ENCODE data around the gene IGFBP6. TPM values are rescaled to one million over a fixed set of nuclear protein-coding genes. Genes with fewer than 3 reads are reported as not detected.

Gene IGFBP6
- total and polyA plus RNA-seq, 2 donors = 10.0 to 27.4 TPM

- Histone ChIP-seq H3K27me3 (ENCODE audit: control insufficient read depth in 2 of 2, insufficient read depth in 1 of 2, low read length in 1 of 2) (no peaks in the 10 kb centered on the region), H3K9me3 (ENCODE audit: control insufficient read depth in 2 of 2, insufficient read depth in 1 of 2, low read length in 1 of 2) (peaks cover 0 to 14% of the 10 kb centered on the region in 2 donors), H3K36me3 (ENCODE audit: control insufficient read depth in 2 of 2, insufficient read depth in 2 of 2, low read length in 1 of 2) (no peaks in the 10 kb centered on the region), H3K4me3 (ENCODE audit: low read length in 2 of 2) (no peak overlapping the region), H3K27ac (ENCODE audit: low read depth in 1 of 2, low read length in 1 of 2) (no peak overlapping the region), H3K4me1 (ENCODE audit: control insufficient read depth in 2 of 2, insufficient read depth in 2 of 2, low read length in 2 of 2) (no peaks in the 10 kb centered on the region)
- no peak for DNase-seq (ENCODE audit: low read depth in 6 of 9, low spot score in 9 of 9)
- WGBS = 96% methylated on average over 4 of the region's 4 CpGs
Measured at GRCh38 chr12:53143355-53143754, 45.9 kb downstream of the IGFBP6 start.

DNA sequence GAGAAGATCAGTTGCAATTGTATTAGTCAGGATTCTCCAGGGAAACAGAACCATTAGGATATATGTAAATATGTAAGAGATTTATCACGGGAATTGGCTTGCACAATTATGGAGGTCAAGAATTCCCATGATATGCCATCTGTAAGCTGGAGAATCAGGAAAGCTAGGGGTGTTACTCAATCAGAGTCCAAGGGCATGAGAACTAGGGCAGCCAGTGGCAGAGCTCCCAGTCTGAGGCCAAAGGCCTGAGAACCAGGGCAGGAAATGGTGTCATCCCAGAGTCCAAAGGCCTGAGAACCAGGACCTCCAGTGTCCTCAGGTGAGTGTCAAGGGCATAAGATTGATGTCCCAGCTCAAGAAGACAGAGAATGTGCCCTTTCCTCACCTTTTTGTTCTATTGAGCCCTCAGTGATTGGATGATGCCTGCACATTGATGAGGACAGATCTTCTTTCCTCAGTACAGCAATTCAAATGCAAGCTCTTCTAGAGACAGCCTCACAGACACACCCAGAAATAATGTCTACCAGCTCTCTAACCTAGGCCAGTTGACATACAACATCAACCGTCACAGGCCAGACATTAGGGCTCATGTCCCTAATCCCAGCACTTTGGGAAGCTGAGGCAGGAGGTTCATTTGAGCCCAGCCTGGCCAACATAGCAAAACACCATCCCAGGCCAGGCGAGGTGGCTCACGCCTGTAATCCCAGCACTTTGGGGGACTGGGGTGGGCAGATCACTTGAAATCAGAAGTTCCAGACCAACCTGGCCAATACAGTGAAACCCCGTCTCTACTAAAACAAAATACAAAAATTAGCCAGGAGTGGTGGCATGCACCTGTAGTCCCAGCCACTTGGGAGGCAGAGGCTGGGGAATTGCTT, 48.2 kb downstream of the IGFBP6 start:
- H3K4me1 ChIP-seq (ENCODE audit: control insufficient read depth in 2 of 2, insufficient read depth in 2 of 2, low read length in 2 of 2) = no peaks in the 10 kb centered on the region
- H3K4me3 ChIP-seq (ENCODE audit: low read length in 2 of 2) = no peak overlapping the region
- H3K36me3 ChIP-seq (ENCODE audit: control insufficient read depth in 2 of 2, insufficient read depth in 2 of 2, low read length in 1 of 2) = no peaks in the 10 kb centered on the region
- no peaks in the 10 kb centered on the region for H3K9me3 ChIP-seq (ENCODE audit: control insufficient read depth in 2 of 2, insufficient read depth in 1 of 2, low read length in 1 of 2)
- H3K27me3 ChIP-seq (ENCODE audit: control insufficient read depth in 2 of 2, insufficient read depth in 1 of 2, low read length in 1 of 2) = no peaks in the 10 kb centered on the region
- 96% methylated on average over 5 of the region's 5 CpGs for WGBS
- DNase-seq (ENCODE audit: low read depth in 6 of 9, low spot score in 9 of 9) = no peak
- H3K27ac ChIP-seq (ENCODE audit: low read depth in 1 of 2, low read length in 1 of 2) = no peak overlapping the region

GRCh38 chr12:53147181-53147580, 49.7 kb downstream of the IGFBP6 start:
- Histone ChIP-seq H3K4me1 (ENCODE audit: control insufficient read depth in 2 of 2, insufficient read depth in 2 of 2, low read length in 2 of 2) (no peaks in the 10 kb centered on the region), H3K27ac (ENCODE audit: low read depth in 1 of 2, low read length in 1 of 2) (no peak overlapping the region), H3K4me3 (ENCODE audit: low read length in 2 of 2) (no peak overlapping the region), H3K36me3 (ENCODE audit: control insufficient read depth in 2 of 2, insufficient read depth in 2 of 2, low read length in 1 of 2) (no peaks in the 10 kb centered on the region), H3K27me3 (ENCODE audit: control insufficient read depth in 2 of 2, insufficient read depth in 1 of 2, low read length in 1 of 2) (no peaks in the 10 kb centered on the region), H3K9me3 (ENCODE audit: control insufficient read depth in 2 of 2, insufficient read depth in 1 of 2, low read length in 1 of 2) (no peaks in the 10 kb centered on the region)
- 96% methylated on average over 5 of the region's 5 CpGs for WGBS
- no peak for DNase-seq (ENCODE audit: low read depth in 6 of 9, low spot score in 9 of 9)

- Histone ChIP-seq H3K4me1 (ENCODE audit: control insufficient read depth in 2 of 2, insufficient read depth in 2 of 2, low read length in 2 of 2) (no peaks in the 10 kb centered on the region), H3K27ac (ENCODE audit: low read depth in 1 of 2, low read length in 1 of 2) (no peak overlapping the region), H3K9me3 (ENCODE audit: control insufficient read depth in 2 of 2, insufficient read depth in 1 of 2, low read length in 1 of 2) (no peaks in the 10 kb centered on the region), H3K27me3 (ENCODE audit: control insufficient read depth in 2 of 2, insufficient read depth in 1 of 2, low read length in 1 of 2) (no peaks in the 10 kb centered on the region), H3K4me3 (ENCODE audit: low read length in 2 of 2) (no peak overlapping the region), H3K36me3 (ENCODE audit: control insufficient read depth in 2 of 2, insufficient read depth in 2 of 2, low read length in 1 of 2) (no peaks in the 10 kb centered on the region)
- no peak for DNase-seq (ENCODE audit: low read depth in 6 of 9, low spot score in 9 of 9)
- WGBS = 94% methylated on average over 15 of the region's 15 CpGs
Measured at GRCh38 chr12:53147653-53148052, 50.2 kb downstream of the IGFBP6 start.

DNA sequence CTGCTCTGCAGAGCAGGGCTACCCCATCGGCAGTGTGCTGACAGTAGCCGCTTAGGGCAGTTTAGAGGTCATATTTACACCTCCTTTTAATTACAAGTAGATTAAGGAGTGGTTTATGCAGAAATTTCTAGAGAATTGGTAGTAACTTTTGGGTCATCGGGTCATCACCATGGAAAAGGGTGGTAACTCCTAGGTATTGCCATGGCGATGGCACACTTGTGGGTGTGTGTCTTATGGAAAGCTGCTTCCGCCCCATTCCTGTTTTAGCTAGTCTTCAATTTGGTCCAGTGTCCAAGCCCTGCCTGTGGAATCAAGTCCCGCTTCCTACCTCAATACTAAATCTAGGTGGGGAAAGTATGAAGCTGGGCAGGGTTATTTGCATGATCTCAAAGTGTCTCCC, 53.6 kb downstream of the IGFBP6 start:
- Histone ChIP-seq H3K9me3 (ENCODE audit: control insufficient read depth in 2 of 2, insufficient read depth in 1 of 2, low read length in 1 of 2) (no peaks in the 10 kb centered on the region), H3K4me1 (ENCODE audit: control insufficient read depth in 2 of 2, insufficient read depth in 2 of 2, low read length in 2 of 2) (no peaks in the 10 kb centered on the region), H3K4me3 (ENCODE audit: low read length in 2 of 2) (no peak overlapping the region), H3K27ac (ENCODE audit: low read depth in 1 of 2, low read length in 1 of 2) (no peak overlapping the region), H3K27me3 (ENCODE audit: control insufficient read depth in 2 of 2, insufficient read depth in 1 of 2, low read length in 1 of 2) (no peaks in the 10 kb centered on the region), H3K36me3 (ENCODE audit: control insufficient read depth in 2 of 2, insufficient read depth in 2 of 2, low read length in 1 of 2) (no peaks in the 10 kb centered on the region)
- DNase-seq (ENCODE audit: low read depth in 6 of 9, low spot score in 9 of 9) = no peak
- WGBS = 96% methylated on average over 6 of the region's 6 CpGs

Other genes starting within 250 kb of the IGFBP6 start
- gene KRT78, start 248.7 kb upstream of the IGFBP6 start, total RNA-seq = 0.42 TPM
- gene KRT78, start 248.7 kb upstream of the IGFBP6 start, polyA plus RNA-seq = 7.2 TPM
- 100 TPM for gene KRT8, start 192.6 kb upstream of the IGFBP6 start, total RNA-seq
- gene KRT8, start 192.6 kb upstream of the IGFBP6 start, polyA plus RNA-seq = 142 TPM
- gene KRT18, start 148.5 kb upstream of the IGFBP6 start, total RNA-seq = 23.6 TPM
- 60.2 TPM for gene KRT18, start 148.5 kb upstream of the IGFBP6 start, polyA plus RNA-seq
- gene EIF4B, start 91.2 kb upstream of the IGFBP6 start, total RNA-seq = 432 TPM
- 148 TPM for gene EIF4B, start 91.2 kb upstream of the IGFBP6 start, polyA plus RNA-seq
- 2.3 TPM for gene TNS2, start 47.6 kb upstream of the IGFBP6 start, total RNA-seq
- gene TNS2, start 47.6 kb upstream of the IGFBP6 start, polyA plus RNA-seq = 40.4 TPM
- gene SPRYD3, start 18.3 kb upstream of the IGFBP6 start, total RNA-seq = 9.1 TPM
- gene SPRYD3, start 18.3 kb upstream of the IGFBP6 start, polyA plus RNA-seq = 17.3 TPM
- 0.61 TPM for gene SOAT2, start 5.8 kb downstream of the IGFBP6 start, total RNA-seq
- 0.71 TPM for gene SOAT2, start 5.8 kb downstream of the IGFBP6 start, polyA plus RNA-seq
- gene ZNF740, start 83.1 kb downstream of the IGFBP6 start, total RNA-seq = 22.6 TPM
- 10.3 TPM for gene ZNF740, start 83.1 kb downstream of the IGFBP6 start, polyA plus RNA-seq
- gene CSAD, start 83.3 kb downstream of the IGFBP6 start, total RNA-seq = 7.6 TPM
- gene CSAD, start 83.3 kb downstream of the IGFBP6 start, polyA plus RNA-seq = 61.7 TPM
- 18.9 TPM for gene ITGB7, start 109.6 kb downstream of the IGFBP6 start, total RNA-seq
- gene ITGB7, start 109.6 kb downstream of the IGFBP6 start, polyA plus RNA-seq = 9.5 TPM
- gene RARG, start 134.5 kb downstream of the IGFBP6 start, total RNA-seq = 4.6 TPM
- 8.5 TPM for gene RARG, start 134.5 kb downstream of the IGFBP6 start, polyA plus RNA-seq
- gene ESPL1, start 170.6 kb downstream of the IGFBP6 start, total RNA-seq = 8.9 TPM
- 1.7 TPM for gene ESPL1, start 170.6 kb downstream of the IGFBP6 start, polyA plus RNA-seq
- gene PFDN5, start 197.9 kb downstream of the IGFBP6 start, total RNA-seq = 816 TPM
- gene PFDN5, start 197.9 kb downstream of the IGFBP6 start, polyA plus RNA-seq = 1,604 TPM
- 53.0 TPM for gene MYG1, start 202.0 kb downstream of the IGFBP6 start, total RNA-seq
- 57.9 TPM for gene MYG1, start 202.0 kb downstream of the IGFBP6 start, polyA plus RNA-seq
- 52.7 TPM for gene AAAS, start 223.9 kb downstream of the IGFBP6 start, total RNA-seq
- 53.3 TPM for gene AAAS, start 223.9 kb downstream of the IGFBP6 start, polyA plus RNA-seq
- not detected for gene SP7, start 238.7 kb downstream of the IGFBP6 start, total RNA-seq
- gene SP7, start 238.7 kb downstream of the IGFBP6 start, polyA plus RNA-seq = 0.02 TPM